ENCODE measurements around the gene QSOX2. TPM values are rescaled to one million over a fixed set of nuclear protein-coding genes. Genes with fewer than 3 reads are reported as not detected.

QSOX2 gene
- total RNA-seq, 1 donor from 2014 or later, result 16.8 TPM

DNA sequence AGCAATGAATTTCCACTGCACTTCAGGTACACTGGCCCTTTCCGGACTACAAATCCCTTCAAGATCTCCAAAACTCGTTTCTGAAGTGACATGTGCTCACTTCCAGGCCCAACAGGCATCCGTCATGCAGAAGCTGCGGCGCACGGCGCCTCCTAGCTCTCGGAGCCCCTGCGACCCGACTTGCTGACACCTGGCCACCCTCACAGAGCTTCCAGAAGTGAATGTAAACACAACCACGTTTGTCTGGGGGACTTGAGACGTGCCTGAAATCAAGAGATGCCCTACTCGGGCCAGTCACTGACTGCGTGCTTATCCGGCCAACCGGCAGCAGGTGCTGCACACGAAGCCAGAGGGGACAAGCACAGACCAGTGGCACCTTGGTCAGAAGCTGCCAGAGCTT is 35.8 kb downstream of the QSOX2 start:
- no peak for TF ChIP-seq CTCF (IDR thresholded peaks at IDR 0.05; ENCODE audit: unreplicated experiment)
- Mint-ChIP-seq H3K36me3 (peaks cover 25% of the 10 kb centered on the region), H3K9me3 (no peaks in the 10 kb centered on the region), H3K27ac (no peak overlapping the region), H3K4me3 (no peak overlapping the region), H3K4me1 (no peaks in the 10 kb centered on the region), H3K27me3 (ENCODE audit: low read depth) (peaks cover 16% of the 10 kb centered on the region)
- no peak for DNase-seq (ENCODE audit: low spot score in 2 of 2, unreplicated experiment in 2 of 2)

DNA sequence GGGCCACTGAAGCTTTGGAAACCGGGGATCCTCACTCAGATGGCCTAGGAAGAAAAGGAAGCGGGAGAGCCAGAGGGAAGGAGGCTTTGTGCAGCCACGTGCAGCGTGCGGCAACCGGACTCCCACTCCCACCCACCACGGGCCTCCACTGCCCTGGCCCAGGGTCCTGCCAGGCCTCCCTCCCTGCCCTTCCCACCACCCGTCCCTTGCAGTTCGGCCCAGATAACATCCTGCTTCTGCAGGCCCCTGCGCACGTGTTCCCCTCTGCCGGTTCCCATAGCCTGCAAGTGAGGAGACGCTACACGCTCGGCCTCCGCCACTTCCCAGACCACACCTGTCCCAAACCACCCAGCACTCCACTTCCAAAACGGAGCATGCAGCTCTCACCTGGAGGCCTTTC is 36.4 kb downstream of the QSOX2 start:
- DNase-seq (ENCODE audit: low spot score in 2 of 2, unreplicated experiment in 2 of 2), result no peak
- peaks cover 22% of the 10 kb centered on the region for H3K27me3 Mint-ChIP-seq (ENCODE audit: low read depth)
- H3K4me1 Mint-ChIP-seq, result no peaks in the 10 kb centered on the region
- no peak for TF ChIP-seq CTCF (IDR thresholded peaks at IDR 0.05; ENCODE audit: unreplicated experiment)
- H3K9me3 Mint-ChIP-seq, result no peaks in the 10 kb centered on the region
- H3K27ac Mint-ChIP-seq, result no peak overlapping the region
- peaks cover 21% of the 10 kb centered on the region for H3K36me3 Mint-ChIP-seq
- H3K4me3 Mint-ChIP-seq, result no peak overlapping the region

DNA sequence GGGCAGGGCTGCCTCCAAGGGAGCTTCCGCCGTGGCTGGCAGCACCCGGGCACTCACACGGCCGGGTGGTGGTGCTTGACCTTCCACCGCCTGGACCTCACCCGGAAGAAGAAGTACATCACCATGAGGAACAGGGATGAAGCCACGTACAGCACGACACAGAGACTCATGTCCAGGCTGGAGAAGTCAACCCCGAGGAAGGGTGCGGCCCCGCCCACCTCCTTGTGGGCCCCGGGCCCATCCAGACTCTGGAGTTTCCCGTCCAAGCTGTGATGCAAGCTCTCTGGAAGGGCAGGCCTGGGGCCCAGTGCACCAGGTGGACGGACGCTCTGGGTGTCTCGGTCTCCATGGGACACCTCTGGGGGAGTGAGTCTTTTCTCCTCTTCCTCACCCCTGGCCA is 36.9 kb downstream of the QSOX2 start:
- TF ChIP-seq CTCF (IDR thresholded peaks at IDR 0.05; ENCODE audit: unreplicated experiment), result no peak
- Mint-ChIP-seq H3K27me3 (ENCODE audit: low read depth) (peaks cover 27% of the 10 kb centered on the region), H3K27ac (no peak overlapping the region)

GRCh38 chr9:136207616-136208015 is 38.0 kb downstream of the QSOX2 start:
- no peak overlapping the region for H3K27ac Mint-ChIP-seq
- H3K36me3 Mint-ChIP-seq, result peaks cover 9% of the 10 kb centered on the region
- no peak for TF ChIP-seq CTCF (IDR thresholded peaks at IDR 0.05; ENCODE audit: unreplicated experiment)
- no peak overlapping the region for H3K4me3 Mint-ChIP-seq
- no peaks in the 10 kb centered on the region for H3K9me3 Mint-ChIP-seq
- peaks cover 34% of the 10 kb centered on the region for H3K27me3 Mint-ChIP-seq (ENCODE audit: low read depth)
- DNase-seq (ENCODE audit: low spot score in 2 of 2, unreplicated experiment in 2 of 2), result no peak
- no peaks in the 10 kb centered on the region for H3K4me1 Mint-ChIP-seq

More for the DNA sequence above, 36.9 kb downstream of the QSOX2 start:
- no peak for DNase-seq (ENCODE audit: low spot score in 2 of 2, unreplicated experiment in 2 of 2)
- Mint-ChIP-seq H3K4me1 (no peaks in the 10 kb centered on the region), H3K36me3 (peaks cover 18% of the 10 kb centered on the region), H3K9me3 (no peaks in the 10 kb centered on the region), H3K4me3 (no peak overlapping the region)

GRCh38 chr9:136206602-136207275 is 38.9 kb downstream of the QSOX2 start:
- TF ChIP-seq CTCF (IDR thresholded peaks at IDR 0.05; ENCODE audit: unreplicated experiment), result no peak
- no peak for DNase-seq (ENCODE audit: low spot score in 2 of 2, unreplicated experiment in 2 of 2)
- Mint-ChIP-seq H3K4me1 (no peaks in the 10 kb centered on the region), H3K36me3 (peaks cover 9% of the 10 kb centered on the region), H3K4me3 (no peak overlapping the region), H3K9me3 (no peaks in the 10 kb centered on the region), H3K27me3 (ENCODE audit: low read depth) (peaks cover 40% of the 10 kb centered on the region), H3K27ac (no peak overlapping the region)

DNA sequence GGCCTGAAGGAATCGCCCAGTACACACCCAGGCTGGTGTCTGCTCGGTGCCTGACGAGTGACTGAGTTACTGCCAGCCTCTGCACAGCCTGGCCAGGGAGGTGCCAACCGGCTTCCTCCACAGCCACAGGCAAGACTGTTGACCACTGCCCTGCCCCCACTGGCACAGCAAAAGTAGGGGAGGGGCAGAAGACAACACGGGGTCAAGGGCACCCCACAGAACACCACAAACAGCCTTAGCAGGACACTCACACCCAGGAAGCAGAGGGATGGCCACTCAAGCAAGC is 40.0 kb downstream of the QSOX2 start:
- peaks cover 50% of the 10 kb centered on the region for H3K27me3 Mint-ChIP-seq (ENCODE audit: low read depth)
- H3K36me3 Mint-ChIP-seq, result peaks cover 9% of the 10 kb centered on the region
- no peak overlapping the region for H3K4me3 Mint-ChIP-seq
- DNase-seq (ENCODE audit: low spot score in 2 of 2, unreplicated experiment in 2 of 2), result no peak
- no peak overlapping the region for H3K27ac Mint-ChIP-seq
- no peak for TF ChIP-seq CTCF (IDR thresholded peaks at IDR 0.05; ENCODE audit: unreplicated experiment)
- no peaks in the 10 kb centered on the region for H3K9me3 Mint-ChIP-seq
- H3K4me1 Mint-ChIP-seq, result no peaks in the 10 kb centered on the region

Data from mesothelial cell of epicardium (in vitro differentiated cells).